Activated CD4-positive, alpha-beta T cell treated with anti-CD3 and anti-CD28 coated beads, Interleukin-2, Interleukin-4, amounts not matched to agents 100 ng/mL and 50 ng/mL, durations not matched to agents 16 hours and 8 hours (primary cell): ENCODE measurements around the gene B3GALNT1.

Experiments
- DNase-seq: peaks from one replicate; pipeline ENCODE4 v3.0.0-alpha.2; 2020; ENCODE audit warnings: low spot score

Gene B3GALNT1

GRCh38 chr3:161081633-161082032 is 23.5 kb downstream of the B3GALNT1 start:
- peak; percentile 33 for DNase-seq

- no peak for DNase-seq
These were observed 32.0 kb downstream of the B3GALNT1 start for GRCh38 chr3:161073181-161073580.

GRCh38 chr3:161072751-161073150 is 32.4 kb downstream of the B3GALNT1 start:
- no peak for DNase-seq

- peak; percentile 41 for DNase-seq
These were observed 32.9 kb downstream of the B3GALNT1 start for GRCh38 chr3:161072211-161072621.

GRCh38 chr3:161070980-161071663 is 34.0 kb downstream of the B3GALNT1 start:
- no peak for DNase-seq

- no peak for DNase-seq
These were observed 34.8 kb downstream of the B3GALNT1 start for GRCh38 chr3:161070252-161070930.

- peak; percentile 57 for DNase-seq
These were observed 35.5 kb downstream of the B3GALNT1 start for GRCh38 chr3:161069511-161070251.

- DNase-seq, result no peak
These were observed 37.8 kb downstream of the B3GALNT1 start for GRCh38 chr3:161067335-161067734.

GRCh38 chr3:161066930-161067329 is 38.2 kb downstream of the B3GALNT1 start:
- DNase-seq, result no peak

- no peak for DNase-seq
These were observed 40.7 kb downstream of the B3GALNT1 start for GRCh38 chr3:161064413-161064812.

- DNase-seq, result no peak
These were observed 50.1 kb downstream of the B3GALNT1 start for GRCh38 chr3:161054860-161055604.

GRCh38 chr3:161051856-161052255 is 53.3 kb downstream of the B3GALNT1 start:
- no peak for DNase-seq

- DNase-seq, result no peak
These were observed 54.2 kb downstream of the B3GALNT1 start for GRCh38 chr3:161050935-161051334.

GRCh38 chr3:161049683-161050248 is 55.4 kb downstream of the B3GALNT1 start:
- no peak for DNase-seq

- no peak for DNase-seq
These were observed 61.7 kb downstream of the B3GALNT1 start for GRCh38 chr3:161043336-161044035.

GRCh38 chr3:161042023-161042501 is 63.1 kb downstream of the B3GALNT1 start:
- no peak for DNase-seq

- DNase-seq, result no peak
These were observed 66.4 kb downstream of the B3GALNT1 start for GRCh38 chr3:161038725-161039124.

GRCh38 chr3:161035711-161036110 is 69.4 kb downstream of the B3GALNT1 start:
- DNase-seq, result no peak

- peak; percentile 57 for DNase-seq
These were observed 70.1 kb downstream of the B3GALNT1 start for GRCh38 chr3:161034913-161035550.
